GM12873 (cell line): ENCODE measurements around the gene CCM2L.

ENCODE experiments used
- TF ChIP-seq, protein P1 (sequence below): IDR thresholded peaks from 2 replicates; pipeline ENCODE4 v1.5.1; 2012; ENCODE audit warnings: low read depth, mild to moderate bottlenecking, moderate library complexity, low read length, control low read depth; ENCODE audit not compliant: insufficient read depth; ENCODE audit errors: missing control alignments

CCM2L gene

DNA sequence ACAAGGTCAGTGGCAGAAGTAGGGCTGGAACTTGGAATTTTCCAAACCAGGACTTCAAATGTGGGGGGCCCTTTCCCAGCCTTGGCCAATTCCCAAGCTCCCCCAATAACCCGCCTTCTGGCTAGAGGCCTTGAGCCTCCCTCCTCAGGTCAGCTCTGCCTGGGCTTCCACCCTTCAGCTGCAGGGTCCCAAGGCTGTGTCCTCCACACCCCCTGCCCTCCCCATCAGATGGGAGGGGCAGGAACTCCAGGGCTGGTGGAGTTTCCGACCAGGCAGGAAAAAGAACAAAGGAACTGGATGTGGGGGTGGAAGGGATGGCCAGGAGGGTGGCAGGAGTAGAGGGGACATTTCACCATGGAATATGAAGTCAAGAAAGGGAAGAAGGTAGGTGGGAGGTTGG, at the start of gene CCM2L:
TSS of gene CCM2L (plus strand) at position 338 of the 400 bp plus-strand sequence. CDS start at position 355, 17 bp downstream.
- TF ChIP-seq, protein P1, sequence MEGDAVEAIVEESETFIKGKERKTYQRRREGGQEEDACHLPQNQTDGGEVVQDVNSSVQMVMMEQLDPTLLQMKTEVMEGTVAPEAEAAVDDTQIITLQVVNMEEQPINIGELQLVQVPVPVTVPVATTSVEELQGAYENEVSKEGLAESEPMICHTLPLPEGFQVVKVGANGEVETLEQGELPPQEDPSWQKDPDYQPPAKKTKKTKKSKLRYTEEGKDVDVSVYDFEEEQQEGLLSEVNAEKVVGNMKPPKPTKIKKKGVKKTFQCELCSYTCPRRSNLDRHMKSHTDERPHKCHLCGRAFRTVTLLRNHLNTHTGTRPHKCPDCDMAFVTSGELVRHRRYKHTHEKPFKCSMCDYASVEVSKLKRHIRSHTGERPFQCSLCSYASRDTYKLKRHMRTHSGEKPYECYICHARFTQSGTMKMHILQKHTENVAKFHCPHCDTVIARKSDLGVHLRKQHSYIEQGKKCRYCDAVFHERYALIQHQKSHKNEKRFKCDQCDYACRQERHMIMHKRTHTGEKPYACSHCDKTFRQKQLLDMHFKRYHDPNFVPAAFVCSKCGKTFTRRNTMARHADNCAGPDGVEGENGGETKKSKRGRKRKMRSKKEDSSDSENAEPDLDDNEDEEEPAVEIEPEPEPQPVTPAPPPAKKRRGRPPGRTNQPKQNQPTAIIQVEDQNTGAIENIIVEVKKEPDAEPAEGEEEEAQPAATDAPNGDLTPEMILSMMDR = no peak

DNA sequence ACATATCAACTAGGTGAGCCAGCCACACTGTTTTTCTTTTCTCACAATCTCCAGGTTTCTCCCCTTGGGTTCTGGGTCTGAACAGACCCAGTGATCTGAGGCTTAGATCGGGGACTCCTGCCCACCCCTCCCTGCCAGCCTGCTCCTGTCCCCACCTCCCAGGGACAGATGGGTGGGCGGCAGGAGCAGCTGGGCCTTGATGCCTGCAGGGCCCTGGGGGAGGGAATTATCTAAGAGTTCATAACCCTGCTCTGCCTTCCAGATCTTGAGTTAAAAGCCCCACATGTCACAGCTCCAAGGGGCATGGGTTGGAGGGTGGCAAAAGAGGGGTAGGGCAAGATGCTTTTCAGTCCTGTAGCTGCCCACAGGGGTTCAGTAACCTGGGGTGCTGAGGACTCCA, 47.5 kb upstream of the CCM2L start:
- TF ChIP-seq, protein P1 = no peak

DNA sequence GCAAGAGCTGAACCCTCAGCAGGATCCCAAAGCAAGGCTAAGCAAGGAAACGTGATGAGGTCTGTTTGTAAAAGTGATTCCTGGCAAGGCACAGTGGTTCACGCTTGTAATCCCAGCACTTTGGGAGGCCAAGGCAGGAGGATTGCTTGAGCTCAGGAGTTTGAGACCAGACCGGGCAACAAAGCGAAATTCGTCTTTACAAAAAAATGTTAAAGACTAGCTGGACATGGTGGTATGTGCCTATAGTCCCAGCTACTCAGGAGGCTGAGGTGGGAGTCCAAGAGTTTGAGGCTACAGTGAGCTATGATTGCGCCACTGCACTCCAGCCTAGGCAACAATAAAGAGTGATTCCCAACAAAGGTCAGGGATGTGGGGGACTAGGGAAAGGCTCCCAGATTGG, 46.3 kb upstream of the CCM2L start:
- TF ChIP-seq, protein P1 = no peak

DNA sequence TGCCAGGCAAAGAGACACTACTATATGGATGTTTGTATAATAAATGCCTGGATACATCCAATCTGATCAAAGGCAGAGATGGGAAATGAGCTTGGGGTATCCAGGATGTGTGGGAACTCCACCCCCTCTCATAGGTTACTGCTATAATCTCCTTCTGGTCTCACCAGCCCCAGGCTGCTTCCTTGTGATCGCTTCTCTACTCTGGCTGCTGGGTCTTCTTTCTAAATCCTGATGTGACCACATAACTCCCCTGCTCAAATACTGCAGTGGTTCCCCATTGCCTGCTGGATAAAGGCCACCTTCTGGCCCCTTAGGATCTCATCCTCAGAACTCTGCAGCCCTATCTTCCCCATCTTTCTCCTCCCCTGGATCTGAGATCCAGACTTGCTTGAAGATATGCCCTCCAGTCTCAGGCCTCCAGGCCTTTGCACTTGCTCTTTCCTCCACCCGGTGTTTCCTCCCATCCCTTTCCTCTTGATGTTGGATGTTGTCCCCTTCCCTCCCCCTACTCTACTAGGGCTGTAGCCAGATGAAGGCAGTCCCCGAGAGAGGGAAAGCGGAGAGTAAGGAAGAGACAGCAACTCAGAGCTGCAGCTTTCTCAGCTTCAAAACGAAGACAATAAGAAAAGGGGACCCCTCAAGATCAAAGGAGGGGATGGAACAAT, 43.1 kb upstream of the CCM2L start:
- TF ChIP-seq, protein P1 = no peak

DNA sequence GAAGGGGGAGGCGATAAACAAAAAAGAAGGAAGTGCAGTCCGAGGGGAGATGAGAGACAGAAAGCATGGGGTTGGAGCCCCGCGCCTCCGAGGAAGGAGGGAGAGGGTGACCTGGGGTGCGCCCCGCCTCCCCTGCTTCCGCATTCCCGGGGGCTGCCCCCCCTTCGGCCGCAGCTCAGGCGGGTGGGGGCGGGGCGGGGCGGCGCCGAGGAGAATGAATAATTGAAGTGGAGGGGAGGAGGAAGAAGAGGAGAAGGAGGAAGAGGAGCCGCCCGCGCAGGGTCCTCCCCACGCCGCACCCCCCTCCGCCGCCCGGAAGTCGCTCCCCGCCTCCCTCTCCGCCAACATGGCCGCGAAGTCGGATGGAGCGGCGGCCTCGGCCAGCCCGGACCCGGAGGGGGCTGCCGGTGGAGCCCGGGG, 42.4 kb upstream of the CCM2L start, which contains the start of gene XKR7:
TSS of gene XKR7 (plus strand) at position 322 of the 420 bp plus-strand sequence. CDS start at position 347, 25 bp downstream.
- TF ChIP-seq, protein P1 = no peak

DNA sequence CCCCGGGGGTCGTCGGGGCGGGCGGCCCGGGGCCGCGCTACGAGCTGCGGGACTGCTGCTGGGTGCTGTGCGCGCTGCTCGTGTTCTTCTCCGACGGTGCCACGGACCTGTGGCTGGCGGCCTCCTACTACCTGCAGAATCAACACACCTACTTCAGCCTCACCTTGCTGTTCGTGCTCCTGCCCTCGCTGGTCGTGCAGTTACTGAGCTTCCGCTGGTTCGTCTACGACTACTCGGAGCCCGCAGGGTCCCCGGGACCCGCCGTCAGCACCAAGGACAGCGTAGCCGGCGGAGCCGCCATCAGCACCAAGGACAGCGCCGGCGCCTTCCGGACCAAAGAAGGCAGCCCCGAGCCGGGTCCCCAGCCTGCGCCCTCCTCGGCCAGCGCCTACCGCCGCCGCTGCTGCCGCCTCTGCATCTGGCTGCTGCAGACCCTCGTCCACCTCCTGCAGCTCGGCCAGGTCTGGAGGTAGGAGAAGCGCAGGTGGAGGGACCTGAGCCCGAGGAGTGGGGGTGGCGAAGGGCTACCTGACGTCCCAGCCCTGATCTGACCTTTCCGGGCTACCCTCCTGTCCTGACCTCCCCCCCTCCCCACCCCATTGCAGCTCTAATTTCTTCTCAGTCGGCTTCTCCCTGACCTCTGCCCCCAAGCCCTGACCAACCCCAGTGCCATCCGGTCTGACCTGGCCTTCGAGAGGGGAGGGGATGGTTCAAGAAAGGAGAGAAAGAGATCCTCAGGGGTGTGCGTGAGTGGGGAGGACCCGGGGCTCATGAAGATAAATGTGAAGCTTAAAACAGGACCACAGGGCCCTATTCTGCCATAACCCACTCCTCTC, 41.7 kb upstream of the CCM2L start:
- TF ChIP-seq, protein P1 = no peak

DNA sequence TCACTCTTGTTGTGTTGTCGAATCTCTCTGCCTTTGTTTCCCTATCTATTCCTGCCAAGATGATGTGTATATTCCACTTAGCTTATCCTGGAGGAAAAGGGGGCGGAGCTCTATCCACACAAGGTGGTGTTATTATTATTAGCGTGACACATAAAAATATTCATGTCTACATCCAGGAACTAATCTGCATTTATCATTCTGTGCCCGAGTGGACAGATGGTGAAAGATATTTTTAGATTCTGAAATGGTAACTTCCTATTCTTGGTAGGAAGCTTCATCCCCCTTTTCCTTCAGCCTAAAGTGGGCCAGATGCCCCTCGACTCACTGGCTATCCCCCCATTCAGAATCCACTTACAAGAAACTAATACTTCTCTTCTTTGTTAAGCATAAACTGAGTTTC, 40.2 kb upstream of the CCM2L start:
- TF ChIP-seq, protein P1 = no peak
